Hepatic stellate cell (primary cell): ENCODE results near the gene PROKR1.

Experiments used
- DNase-seq: peaks from one replicate; pipeline ENCODE4 v3.0.0; 2011; ENCODE audit warnings: low spot score

PROKR1 gene

GRCh38 chr2:68698567-68699377, 55.4 kb downstream of the PROKR1 start:
- no peak for DNase-seq

- no peak for DNase-seq
Measured at GRCh38 chr2:68700560-68700959, 57.2 kb downstream of the PROKR1 start.

GRCh38 chr2:68706637-68707036, 63.3 kb downstream of the PROKR1 start:
- DNase-seq: no peak
